GM12872 (cell line): Measurements from ENCODE around the gene ATXN7L1.

Experiments used
- TF ChIP-seq, protein P1 (sequence below): IDR thresholded peaks from 3 replicates; pipeline ENCODE4 v1.5.1; 2011; ENCODE audit warnings: low read depth, mild to moderate bottlenecking, low read length, moderate library complexity; ENCODE audit not compliant: insufficient read depth

Gene ATXN7L1

DNA sequence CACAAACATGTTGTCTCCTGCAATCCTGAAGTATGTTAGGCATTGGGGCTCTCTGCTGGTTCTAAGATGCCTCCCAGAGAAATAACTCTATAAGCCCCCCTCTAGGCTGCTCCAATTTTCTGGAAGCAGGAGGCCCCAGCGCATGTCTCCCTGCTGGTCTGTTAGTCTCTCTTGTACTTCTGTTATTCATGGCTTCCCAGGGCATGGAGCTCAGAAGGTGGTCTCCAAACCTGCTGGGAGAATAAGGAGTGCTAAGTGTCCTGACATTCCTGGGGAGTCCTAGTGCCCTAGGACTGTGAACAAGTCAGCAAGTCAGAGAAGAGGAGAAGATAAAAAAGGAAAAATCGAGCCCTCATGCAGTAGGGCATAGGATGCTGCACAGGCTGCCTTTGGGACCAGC, 224.6 kb downstream of the ATXN7L1 start:
- TF ChIP-seq, protein P1, sequence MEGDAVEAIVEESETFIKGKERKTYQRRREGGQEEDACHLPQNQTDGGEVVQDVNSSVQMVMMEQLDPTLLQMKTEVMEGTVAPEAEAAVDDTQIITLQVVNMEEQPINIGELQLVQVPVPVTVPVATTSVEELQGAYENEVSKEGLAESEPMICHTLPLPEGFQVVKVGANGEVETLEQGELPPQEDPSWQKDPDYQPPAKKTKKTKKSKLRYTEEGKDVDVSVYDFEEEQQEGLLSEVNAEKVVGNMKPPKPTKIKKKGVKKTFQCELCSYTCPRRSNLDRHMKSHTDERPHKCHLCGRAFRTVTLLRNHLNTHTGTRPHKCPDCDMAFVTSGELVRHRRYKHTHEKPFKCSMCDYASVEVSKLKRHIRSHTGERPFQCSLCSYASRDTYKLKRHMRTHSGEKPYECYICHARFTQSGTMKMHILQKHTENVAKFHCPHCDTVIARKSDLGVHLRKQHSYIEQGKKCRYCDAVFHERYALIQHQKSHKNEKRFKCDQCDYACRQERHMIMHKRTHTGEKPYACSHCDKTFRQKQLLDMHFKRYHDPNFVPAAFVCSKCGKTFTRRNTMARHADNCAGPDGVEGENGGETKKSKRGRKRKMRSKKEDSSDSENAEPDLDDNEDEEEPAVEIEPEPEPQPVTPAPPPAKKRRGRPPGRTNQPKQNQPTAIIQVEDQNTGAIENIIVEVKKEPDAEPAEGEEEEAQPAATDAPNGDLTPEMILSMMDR, result no peak

DNA sequence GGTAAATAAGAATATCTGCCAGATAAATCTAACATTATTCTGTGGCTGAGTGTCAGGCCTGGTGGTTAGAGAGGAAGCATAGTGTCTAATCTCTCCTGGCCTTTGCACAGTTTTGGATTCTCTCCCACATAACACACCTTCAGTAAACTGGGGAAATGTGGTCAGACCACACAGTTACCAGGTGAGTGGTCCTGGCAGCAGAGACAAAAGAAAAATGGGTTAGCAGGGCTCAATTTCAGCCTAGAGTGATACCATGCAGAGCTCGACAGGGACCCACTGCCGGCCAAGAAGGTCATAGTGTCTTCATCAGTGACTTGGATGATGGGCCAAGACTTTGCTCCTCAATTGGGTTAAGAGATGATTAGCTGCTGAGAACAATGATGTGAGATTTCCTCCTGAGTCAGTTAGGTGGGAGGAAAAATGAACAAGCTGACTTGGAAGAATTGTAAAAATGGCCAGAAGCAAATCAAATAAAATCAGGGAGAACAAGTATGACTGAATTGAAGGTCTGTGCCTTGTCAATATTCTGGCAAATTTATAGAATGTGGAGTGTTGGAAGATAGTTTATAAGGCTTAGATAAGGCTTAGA, 225.9 kb downstream of the ATXN7L1 start:
- TF ChIP-seq, protein P1, result no peak

- TF ChIP-seq, protein P1, result no peak
Measured at GRCh38 chr7:105649727-105650381, 226.5 kb downstream of the ATXN7L1 start.

DNA sequence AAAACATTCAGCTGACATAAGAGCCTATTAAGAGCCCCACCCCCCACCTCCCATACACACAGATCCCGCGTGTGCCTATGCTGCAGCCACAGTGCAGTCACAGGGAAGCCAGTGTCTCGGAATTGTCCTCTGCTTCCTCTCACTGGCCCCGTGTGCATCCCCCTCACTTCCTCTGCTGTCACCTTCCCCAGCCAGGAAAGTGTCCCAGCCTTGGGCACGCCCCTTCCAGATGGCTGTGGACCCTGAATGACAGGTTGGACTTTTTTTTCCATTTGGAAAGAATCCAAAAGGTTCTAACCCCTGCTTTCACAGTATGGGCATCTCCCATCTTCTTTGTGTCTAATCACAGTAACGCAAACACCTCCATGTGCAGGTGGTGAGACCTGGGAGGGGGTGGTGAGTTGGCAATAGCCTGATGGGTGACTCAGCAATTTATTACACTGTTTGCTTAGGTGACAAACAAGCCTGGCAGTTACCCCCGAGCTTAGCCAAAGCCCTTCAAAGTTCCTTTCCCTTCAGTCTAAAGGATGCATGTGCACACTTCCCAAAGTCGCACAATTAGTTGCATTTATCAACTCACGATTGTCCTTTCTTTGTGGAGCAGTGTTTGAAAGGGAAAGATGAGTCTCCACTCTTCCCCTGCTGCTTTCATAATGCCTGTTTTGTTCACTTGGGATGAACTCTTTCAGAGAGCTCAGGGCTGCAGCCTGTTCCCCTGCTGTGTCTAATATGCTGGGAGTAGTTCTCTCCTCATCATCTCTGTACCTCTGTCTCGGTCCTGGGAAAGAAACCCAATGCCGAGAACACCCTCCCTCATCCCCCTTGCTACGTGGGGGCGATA, 227.6 kb downstream of the ATXN7L1 start:
- TF ChIP-seq, protein P1, result no peak

DNA sequence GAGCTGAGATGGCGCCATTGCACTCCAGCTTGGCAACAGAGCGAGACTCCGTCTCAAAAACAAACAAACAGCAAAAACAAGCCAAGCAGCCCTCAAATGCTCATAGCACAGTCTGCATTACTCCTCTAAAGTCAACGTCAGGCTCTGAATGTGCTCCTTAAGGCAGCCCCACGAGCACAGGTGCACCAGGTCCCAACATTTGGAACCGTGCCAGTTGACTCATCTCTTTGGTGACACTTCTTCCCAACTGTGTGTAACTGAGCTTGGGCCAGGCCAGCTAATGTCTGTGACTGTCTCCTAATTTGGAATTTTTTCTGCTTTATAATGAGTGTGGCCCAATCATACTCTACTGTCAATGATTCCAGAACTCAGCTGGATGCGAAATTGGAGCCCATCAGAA, 228.8 kb downstream of the ATXN7L1 start:
- TF ChIP-seq, protein P1, result no peak

DNA sequence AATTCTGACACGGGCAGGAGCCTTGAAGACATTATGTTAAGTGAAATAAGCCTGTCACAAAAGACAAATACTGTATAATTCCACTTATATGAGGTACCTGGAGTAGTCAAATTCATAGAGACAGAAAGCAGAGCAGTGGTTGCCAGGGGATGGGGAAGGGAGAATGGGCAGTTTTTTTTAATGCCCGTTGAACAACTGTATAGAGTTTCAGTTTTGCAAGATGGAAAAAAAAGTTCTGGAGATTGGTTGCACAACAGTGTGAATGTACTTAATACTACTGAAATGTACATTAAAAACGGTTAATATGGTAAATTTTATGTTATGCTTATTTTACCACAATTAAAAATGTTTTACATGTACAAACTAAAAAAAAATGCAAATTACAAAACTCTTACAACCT, 231.5 kb downstream of the ATXN7L1 start:
- TF ChIP-seq, protein P1, result no peak

GRCh38 chr7:105643851-105644250, 232.5 kb downstream of the ATXN7L1 start:
- TF ChIP-seq, protein P1, result no peak
